Activated CD8-positive, alpha-beta memory T cell treated with anti-CD3 and anti-CD28 coated beads for 36 hours (primary cell): ENCODE data around the gene GALR1. TPM values are rescaled to one million over a fixed set of nuclear protein-coding genes. Genes with fewer than 3 reads are reported as not detected.

Experiments used
- CTCF ChIA-PET: fragments of 350-600 bp; sonication (Branson Sonifier 250); formaldehyde crosslinking; loops from one replicate; lab custom pipeline; 2021; ENCODE audit warnings: antibody characterized with exemption; lab: Charles Lee
- POLR2A ChIA-PET: fragments of 350-600 bp; sonication (Branson Sonifier 250); formaldehyde crosslinking; loops from one replicate; lab custom pipeline; 2021; ENCODE audit warnings: antibody characterized with exemption; lab: Charles Lee
- total RNA-seq, 2 experiments: library from RNA; stranded (reverse); gene quantifications; one replicate each; pipeline ENCODE4 v1.2.3, GENCODE V29; 2021

The GALR1 gene
- total RNA-seq, 2 experiments from 2014 or later: not detected

DNA sequence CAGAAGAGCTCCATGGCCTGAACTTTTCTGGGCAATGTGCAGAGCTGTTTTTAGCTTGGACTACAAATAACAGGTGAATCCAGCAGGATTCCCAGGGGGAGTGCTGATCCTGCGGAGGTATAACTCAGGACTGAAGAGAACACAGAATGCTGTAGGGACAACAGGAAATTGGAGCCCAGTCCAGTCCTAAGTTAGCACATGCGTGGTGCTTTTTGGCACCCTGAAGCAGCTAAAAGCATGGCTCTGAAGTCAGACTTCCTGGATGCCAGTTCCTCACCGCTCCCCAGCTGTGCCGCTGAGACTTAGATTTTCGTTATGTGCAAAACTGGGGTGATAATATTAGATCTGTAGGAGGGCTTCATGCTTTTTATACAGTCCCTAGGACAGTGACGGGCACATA, 58.6 kb downstream of the GALR1 start:
- POLR2A ChIA-PET: no interaction called here
- CTCF ChIA-PET: no interaction called here

DNA sequence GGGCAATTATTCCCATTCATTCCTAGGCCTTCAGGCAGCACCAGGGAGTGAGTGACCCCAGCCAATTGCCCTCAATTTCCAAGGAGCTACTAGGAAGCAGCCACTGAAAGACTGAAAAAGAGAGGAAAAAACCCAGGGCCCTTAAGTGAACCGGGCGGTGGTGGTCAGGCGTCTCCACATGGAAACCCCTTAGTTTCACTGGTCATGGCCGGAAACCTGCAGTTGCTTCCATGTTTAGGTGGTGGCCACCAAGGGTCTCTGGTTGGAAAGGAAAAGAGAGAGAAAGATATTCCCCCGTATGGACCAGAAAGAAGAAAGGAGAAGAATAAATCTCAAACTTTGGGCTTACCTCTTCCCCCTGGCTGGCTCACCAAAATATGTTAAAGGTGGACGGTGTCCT, 64.9 kb downstream of the GALR1 start:
- ChIA-PET POLR2A (no interaction called here), CTCF (no interaction called here)

DNA sequence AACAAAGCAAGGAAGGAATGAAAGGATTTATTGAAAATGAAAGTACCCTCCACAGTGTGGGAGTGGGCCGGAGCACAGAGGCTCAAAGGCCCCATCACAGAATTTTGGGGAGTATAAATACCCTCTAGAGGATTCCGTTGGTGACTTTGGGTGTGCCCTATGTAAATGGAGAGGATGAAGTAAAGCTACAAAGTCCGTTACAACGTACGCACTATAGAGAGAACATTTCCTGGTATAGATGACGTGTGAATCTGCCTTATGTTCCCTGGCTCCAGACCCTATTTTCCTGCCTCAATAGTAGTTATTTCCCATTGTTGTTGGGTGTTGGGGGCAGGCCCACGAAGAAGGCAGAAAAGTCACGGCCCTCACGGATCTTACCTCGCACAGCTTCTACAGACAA, 65.3 kb downstream of the GALR1 start:
- CTCF ChIA-PET: no interaction called here

DNA sequence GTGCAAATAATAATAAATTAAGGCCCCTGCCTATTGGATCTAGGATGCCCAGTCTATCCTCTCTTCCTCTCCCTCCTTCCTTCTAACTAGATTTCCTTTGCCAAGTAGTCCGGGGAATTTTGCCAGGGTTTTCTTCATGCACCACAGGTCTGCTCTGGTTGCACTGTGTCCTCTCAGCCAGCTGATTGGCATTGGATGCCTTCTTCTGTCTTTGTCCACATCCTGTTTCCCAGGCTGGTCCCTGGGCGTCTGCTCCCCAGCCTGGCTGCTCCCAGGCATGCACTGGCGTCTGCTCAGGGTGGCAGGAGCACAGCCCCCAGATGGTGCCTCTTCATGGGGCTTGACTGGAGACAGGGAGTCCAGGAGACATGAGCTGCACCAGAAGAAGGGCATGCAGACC, 66.4 kb downstream of the GALR1 start:
- POLR2A ChIA-PET: no interaction called here
- CTCF ChIA-PET: no interaction called here

More for the DNA sequence above, 65.3 kb downstream of the GALR1 start:
- POLR2A ChIA-PET: no interaction called here

DNA sequence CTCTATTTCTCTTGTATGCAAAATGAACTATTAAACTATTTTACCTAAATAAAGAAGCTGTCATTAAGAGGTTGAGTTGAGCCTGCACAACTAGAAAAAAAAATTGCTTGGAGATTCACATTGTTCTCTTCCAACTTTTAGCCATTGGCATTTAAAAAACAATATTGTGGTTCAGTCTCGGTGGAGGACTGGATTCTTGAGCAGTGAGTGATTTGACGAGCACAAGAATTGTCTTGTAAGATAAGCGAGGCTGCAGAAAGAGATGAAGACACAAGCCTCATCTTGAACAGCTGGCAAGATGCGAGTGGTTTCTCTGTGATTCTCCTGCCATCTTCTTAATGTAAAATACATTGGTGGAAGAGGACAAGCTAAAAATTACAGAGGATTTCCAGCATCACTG, 67.0 kb downstream of the GALR1 start:
- ChIA-PET CTCF (no interaction called here), POLR2A (no interaction called here)

DNA sequence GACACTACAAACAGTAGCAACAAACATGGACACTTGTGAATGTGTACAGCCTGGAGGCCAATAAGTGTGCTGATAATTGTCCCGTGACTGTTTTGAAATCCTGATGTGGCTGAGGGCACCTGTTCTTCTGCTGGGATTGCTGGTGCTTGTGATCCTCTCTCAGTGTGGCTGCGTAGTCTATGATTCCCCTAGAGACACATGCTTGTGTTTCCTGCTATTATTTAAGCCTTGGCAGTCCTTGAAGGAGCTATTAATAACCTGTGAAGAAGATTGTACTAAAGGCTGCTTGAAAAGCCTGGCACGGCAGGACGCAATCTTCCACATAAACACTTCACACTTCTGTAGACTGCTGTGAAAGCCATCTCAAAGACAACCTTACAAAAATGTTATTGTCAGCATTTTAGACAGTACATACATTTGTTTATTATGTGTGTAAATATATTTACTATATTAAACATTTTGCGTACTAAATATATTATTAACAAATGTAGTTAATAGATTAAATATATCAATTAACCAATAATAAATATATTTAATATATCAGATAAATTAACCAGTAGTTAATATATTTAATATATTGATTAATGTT, 71.4 kb downstream of the GALR1 start:
- ChIA-PET CTCF (no interaction called here), POLR2A (no interaction called here)

DNA sequence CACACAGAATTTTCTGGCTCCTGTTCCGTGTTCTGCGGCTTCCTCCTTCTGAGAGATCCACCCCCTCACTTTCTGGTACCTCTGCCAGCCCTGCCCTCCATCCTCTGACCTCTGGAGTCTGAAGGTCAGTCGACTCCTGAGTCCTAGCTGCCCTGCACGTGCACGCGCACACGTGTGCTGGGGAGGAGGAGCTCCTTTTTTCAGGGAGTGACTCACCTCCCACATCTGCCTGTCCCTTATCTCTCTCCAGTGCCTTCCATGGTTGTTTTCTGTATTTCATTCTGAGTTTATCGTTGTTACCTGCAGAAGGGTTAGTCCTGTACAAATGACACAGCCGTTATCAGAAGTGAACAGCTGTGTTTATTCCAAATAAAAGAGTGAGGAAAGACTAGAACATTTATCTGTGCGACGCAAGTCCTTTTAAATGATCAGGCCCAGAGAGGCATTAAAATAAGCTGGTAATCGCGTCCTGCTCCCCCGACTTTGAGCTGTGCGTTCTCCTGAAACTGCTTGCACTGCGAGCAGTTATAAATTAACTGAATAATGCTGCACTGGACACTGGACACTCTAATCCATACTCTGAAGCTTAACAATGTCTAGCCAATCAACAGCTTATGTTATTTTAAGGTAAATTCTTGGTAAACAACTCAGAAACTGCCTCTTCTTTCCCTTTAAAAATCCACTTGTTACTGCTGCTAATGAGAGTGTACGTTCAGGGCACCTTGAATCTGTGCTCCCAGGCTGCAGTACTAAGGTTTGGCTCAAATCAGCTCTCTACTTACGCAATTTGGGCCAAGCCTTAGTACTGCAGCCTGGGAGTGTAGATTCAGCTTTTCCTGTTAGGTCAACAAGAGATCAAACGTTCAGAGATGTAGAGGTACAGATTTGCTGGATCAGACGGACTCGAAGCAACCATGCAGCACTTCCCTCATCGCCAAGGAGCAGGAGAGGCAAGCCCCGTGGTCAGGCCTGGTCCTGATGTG, 72.5 kb downstream of the GALR1 start:
- POLR2A ChIA-PET: no interaction called here
- CTCF ChIA-PET: no interaction called here

DNA sequence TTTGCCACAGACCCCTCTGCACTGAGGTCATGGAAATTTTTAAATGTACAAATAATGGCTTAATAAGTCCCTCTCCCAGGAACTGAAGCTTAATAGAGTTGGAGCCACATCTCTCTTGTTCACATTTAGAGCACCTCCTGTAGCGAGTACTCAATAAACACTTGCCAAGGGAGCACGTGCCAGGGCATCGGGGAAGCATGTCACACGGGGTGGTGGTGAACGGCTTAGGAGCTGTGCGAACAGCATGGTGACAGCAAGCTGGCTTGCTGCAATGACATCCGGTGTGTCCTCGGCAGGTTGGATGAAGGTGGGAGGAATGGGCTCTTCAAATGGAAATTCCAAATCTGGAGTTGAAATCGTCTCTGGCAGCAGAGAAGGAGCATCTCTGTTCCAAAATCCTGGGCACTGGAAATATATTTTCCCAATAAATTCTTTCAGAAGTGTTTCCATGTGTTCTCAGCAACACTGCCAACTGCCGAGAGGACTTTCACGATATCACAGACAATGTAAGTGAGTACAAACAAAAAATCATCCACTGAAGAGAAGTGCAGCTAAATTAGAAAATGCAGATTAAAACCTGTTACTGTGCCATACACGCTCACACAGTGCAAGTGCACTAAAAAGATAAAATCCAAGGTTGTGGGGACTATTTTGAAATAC, 74.1 kb downstream of the GALR1 start:
- CTCF ChIA-PET: no interaction called here

More for the DNA sequence above, 74.1 kb downstream of the GALR1 start:
- POLR2A ChIA-PET: no interaction called here

Other genes with a start within 250 kb of the GALR1 start
- 10 to 100 TPM; 46.0 to 53.9 TPM for gene MBP, start 117.1 kb upstream of the GALR1 start, total RNA-seq